B cell (primary cell): ENCODE measurements around the gene ASB11. TPM values are rescaled to one million over a fixed set of nuclear protein-coding genes. Genes with fewer than 3 reads are reported as not detected.
"Not testable (repeated sequence)": the region's sequence is repeated elsewhere in the genome, so short reads cannot be mapped to it uniquely, and the experiment has no call there.

Experiments
- ATAC-seq: fragments of 200-7000 bp; cut with Tn5 transposase; one replicate; pipeline ENCODE4 v1.10.0; 2021; ENCODE audit warnings: low read depth, mild to moderate bottlenecking, moderate number of reproducible peaks, moderate library complexity
- CTCF ChIA-PET: fragments of 350-600 bp; sonication (Branson Sonifier 250); formaldehyde crosslinking; loops from one replicate; lab custom pipeline; 2021; ENCODE audit warnings: antibody characterized with exemption, inconsistent platforms; lab: Charles Lee
- POLR2A ChIA-PET: fragments of 350-600 bp; sonication (Branson Sonifier 250); formaldehyde crosslinking; loops from one replicate; lab custom pipeline; 2021; ENCODE audit warnings: antibody characterized with exemption; lab: Charles Lee
- DNase-seq: peaks from one replicate; pipeline ENCODE4 v3.0.0; 2013
- H2AFZ ChIP-seq: 2 replicates; pipeline ENCODE4 v1.6.1; 2012; ENCODE audit warnings: mild to moderate bottlenecking, low read depth, low read length; ENCODE audit not compliant: insufficient read depth, poor library complexity, severe bottlenecking
- H3K27ac ChIP-seq, 2 donors: 1 replicate in 1 of 2; 2 replicates in 1 of 2; pipeline ENCODE4 v1.5.1; 2012 to 2013; ENCODE audit warnings: low read length in 2 of 2, mild to moderate bottlenecking in 2 of 2, moderate library complexity in 1 of 2
- H3K27me3 ChIP-seq, 4 experiments: fragments of 200-600 bp in 1 of 4; sonication (generic) in 1 of 4; replicated peaks in 1 of 4; 1 replicate in 2 of 4; 2 replicates in 2 of 4; pipeline versions ENCODE4 v1.6.1 to v1.7.0; 2013 to 2016; ENCODE audit warnings: low read length in 3 of 4, mild to moderate bottlenecking in 2 of 4, mixed read lengths in 1 of 4, moderate library complexity in 1 of 4; ENCODE audit not compliant: insufficient read depth in 4 of 4, control insufficient read depth in 3 of 4; ENCODE audit errors: control extremely low read depth in 1 of 4
- H3K36me3 ChIP-seq, 2 experiments: replicated peaks in 1 of 2; 1 replicate in 1 of 2; 2 replicates in 1 of 2; pipeline versions ENCODE4 v1.6.1 to v1.7.1; 2013; ENCODE audit warnings: low read length in 1 of 2; ENCODE audit not compliant: insufficient read depth in 2 of 2, control insufficient read depth in 1 of 2; ENCODE audit errors: control extremely low read depth in 1 of 2, extremely low read depth in 1 of 2
- H3K4me1 ChIP-seq, 2 donors: fragments of 200-600 bp in 1 of 2; sonication (generic) in 1 of 2; 1 replicate in 1 of 2; 2 replicates in 1 of 2; pipeline versions ENCODE4 v1.5.1 to v1.6.1; 2013 to 2017; ENCODE audit warnings: low read length in 2 of 2; ENCODE audit not compliant: control insufficient read depth in 2 of 2, insufficient read depth in 2 of 2
- H3K4me2 ChIP-seq: replicated peaks from 2 replicates; pipeline ENCODE3; 2012; ENCODE audit warnings: mild to moderate bottlenecking, low read depth, low read length; ENCODE audit not compliant: poor library complexity, severe bottlenecking
- H3K4me3 ChIP-seq, 5 experiments: fragments of 200-600 bp in 1 of 5; sonication (generic) in 1 of 5; 1 replicate in 3 of 5; 2 replicates in 2 of 5; pipeline versions ENCODE4 v1.5.1 to v1.7.0; 2011 to 2016; ENCODE audit warnings: low read length in 4 of 5, mild to moderate bottlenecking in 4 of 5, low read depth in 2 of 5, control low read depth in 1 of 5, moderate library complexity in 1 of 5; ENCODE audit not compliant: insufficient read depth in 1 of 5; ENCODE audit errors: control extremely low read depth in 1 of 5, extremely low read depth in 1 of 5
- H3K79me2 ChIP-seq: fragments of 200-600 bp; sonication (generic); one replicate; pipeline ENCODE4 v1.6.0; 2016; ENCODE audit warnings: low read length; ENCODE audit not compliant: control insufficient read depth, insufficient read depth
- H3K9ac ChIP-seq: fragments of 200-600 bp; sonication (generic); 2 replicates; pipeline ENCODE4 v1.6.1; 2017; ENCODE audit warnings: mild to moderate bottlenecking, low read length, moderate library complexity
- H3K9me3 ChIP-seq, 3 donors: one replicate each; pipeline versions ENCODE4 v1.6.1 to v1.7.1; 2013; ENCODE audit warnings: low read length in 2 of 3; ENCODE audit not compliant: control insufficient read depth in 2 of 3, insufficient read depth in 1 of 3; ENCODE audit errors: control extremely low read depth in 1 of 3
- H4K20me1 ChIP-seq: 2 replicates; pipeline ENCODE4 v1.6.0; 2012; ENCODE audit warnings: mild to moderate bottlenecking, low read length; ENCODE audit not compliant: insufficient read depth, control insufficient read depth, poor library complexity, severe bottlenecking
- H3K27ac Mint-ChIP-seq: one replicate; pipeline ENCODE4 v1.8.0; 2021; ENCODE audit warnings: mixed read lengths
- H3K27me3 Mint-ChIP-seq: one replicate; pipeline ENCODE4 v1.8.0; 2021; ENCODE audit warnings: mixed read lengths
- H3K4me1 Mint-ChIP-seq: one replicate; pipeline ENCODE4 v1.8.0; 2021; ENCODE audit warnings: mixed read lengths
- H3K4me3 Mint-ChIP-seq: one replicate; pipeline ENCODE4 v1.8.0; 2021; ENCODE audit warnings: mixed read lengths
- H3K9me3 Mint-ChIP-seq: one replicate; pipeline ENCODE4 v1.8.0; 2022; ENCODE audit warnings: mixed read lengths; ENCODE audit not compliant: insufficient read depth
- CTCF ChIP-seq: fragments of 200-600 bp; IDR thresholded peaks from one replicate; pipeline ENCODE4 v1.8.0; 2022; ENCODE audit warnings: antibody characterized with exemption, mild to moderate bottlenecking
- EZH2 ChIP-seq: IDR thresholded peaks from 2 replicates; pipeline ENCODE4 v1.6.1; 2012; ENCODE audit warnings: borderline replicate concordance, low read depth, mild to moderate bottlenecking, moderate library complexity, low read length; ENCODE audit not compliant: insufficient read depth, poor library complexity, severe bottlenecking
- WGBS: methylation state at CpG from one replicate; pipeline ENCODE4 v1.1.5; 2013; ENCODE audit warnings: missing lambda C conversion rate; ENCODE audit not compliant: insufficient coverage; 5-methylcytosine and 5-hydroxymethylcytosine counted together
- intact Hi-C: fragments of 100-400 bp; cut with micrococcal nuclease; formaldehyde crosslinking; loops from one replicate; pipeline ENCODE4 v1.10.0; 2022
- polyA plus RNA-seq: library from polyadenylated mRNA; depleted of rRNA; stranded (reverse); fragments of >200 nt; gene quantifications from 2 replicates; pipeline ENCODE4 v1.2.3, GENCODE V29; 2012
- total RNA-seq, 2 donors: library from RNA; stranded (reverse); fragments of 120-200 nt in 1 of 2; gene quantifications; 1 replicate in 1 of 2; 2 replicates in 1 of 2; pipeline versions ENCODE4 v1.2.3 to v1.2.4, GENCODE V29; 2013 to 2022

ASB11 gene
- total and polyA plus RNA-seq, 2 donors (not counting 1 experiment from before 2014, with no cell fraction given): not detected

GRCh38 chrX:15277604-15278003 lies 37.8 kb downstream of the ASB11 start:
- CTCF ChIA-PET: no interaction called here
- H3K27ac Mint-ChIP-seq: no peak overlapping the region
- no peaks in the 10 kb centered on the region for H3K4me1 Mint-ChIP-seq

GRCh38 chrX:15274946-15275345 lies 40.5 kb downstream of the ASB11 start:
- Histone ChIP-seq H3K27ac (no peak overlapping the region), H3K79me2 (no peaks in the 10 kb centered on the region), H3K4me2 (no peak overlapping the region), H2AFZ (no peak overlapping the region), H3K4me1 (no peaks in the 10 kb centered on the region), H3K9ac (no peak overlapping the region), H3K4me3 (no peak overlapping the region), H4K20me1 (no peaks in the 10 kb centered on the region), H3K36me3 (no peaks in the 10 kb centered on the region), H3K9me3 (no peaks in the 10 kb centered on the region), H3K27me3 (no peaks in the 10 kb centered on the region)
- ATAC-seq (no peak), DNase-seq (no peak)
- ChIA-PET POLR2A (no interaction called here), CTCF (no interaction called here)
- Mint-ChIP-seq H3K9me3 (no peaks in the 10 kb centered on the region), H3K4me1 (no peaks in the 10 kb centered on the region), H3K4me3 (no peak overlapping the region), H3K27me3 (no peaks in the 10 kb centered on the region), H3K27ac (no peak overlapping the region)
- TF ChIP-seq EZH2: no peak
- no peak for TF ChIP-seq CTCF
- WGBS: 100% methylated on average over 1 of the region's 2 CpGs
- intact Hi-C loops: no loop called here

More at GRCh38 chrX:15277604-15278003, 37.8 kb downstream of the ASB11 start:
- no peak overlapping the region for H3K4me3 Mint-ChIP-seq
- Histone ChIP-seq H3K4me2 (no peak overlapping the region), H3K4me3 (no peak overlapping the region), H3K4me1 (no peaks in the 10 kb centered on the region), H4K20me1 (no peaks in the 10 kb centered on the region), H3K36me3 (no peaks in the 10 kb centered on the region), H3K9me3 (no peaks in the 10 kb centered on the region), H3K27me3 (no peaks in the 10 kb centered on the region), H3K27ac (no peak overlapping the region), H3K79me2 (no peaks in the 10 kb centered on the region), H2AFZ (no peak overlapping the region), H3K9ac (no peak overlapping the region)
- POLR2A ChIA-PET: no interaction called here
- no CpG with 5 or more reads among the region's 1 CpG for WGBS
- DNase-seq (no peak), ATAC-seq (no peak)
- peaks cover 10% of the 10 kb centered on the region for H3K27me3 Mint-ChIP-seq
- TF ChIP-seq CTCF (no peak), EZH2 (no peak)
- H3K9me3 Mint-ChIP-seq: no peaks in the 10 kb centered on the region
- intact Hi-C loops: no loop called here

- H3K4me3 Mint-ChIP-seq, H3K79me2 ChIP-seq, H3K4me1 ChIP-seq, H3K9ac ChIP-seq, H3K27me3 ChIP-seq, H3K36me3 ChIP-seq, H3K27me3 Mint-ChIP-seq, CTCF ChIA-PET, H2AFZ ChIP-seq, H4K20me1 ChIP-seq, H3K27ac Mint-ChIP-seq, intact Hi-C loops, H3K27ac ChIP-seq, H3K4me2 ChIP-seq, H3K9me3 ChIP-seq, H3K4me3 ChIP-seq, DNase-seq, ATAC-seq, H3K9me3 Mint-ChIP-seq, H3K4me1 Mint-ChIP-seq: not testable (repeated sequence)
- POLR2A ChIA-PET: interaction anchor here (0.7 kb wide), 1 partner anchor 1713 kb away, joined by 5 read pairs; no protein-coding TSS in a partner anchor
- WGBS: 94% methylated on average over 3 of the region's 10 CpGs
Observed at GRCh38 chrX:15273275-15273674, 42.2 kb downstream of the ASB11 start.
